Measurements from ENCODE around the gene CTDSPL2. TPM values are rescaled to one million over a fixed set of nuclear protein-coding genes. Genes with fewer than 3 reads are reported as not detected.

Gene CTDSPL2
- total RNA-seq, 3 donors from 2014 or later (not counting 1 experiment from before 2014, with no cell fraction given), result 89.5 to 108 (median 96.5) TPM

GRCh38 chr15:44490622-44491021, 63.2 kb downstream of the CTDSPL2 start:
- Mint-ChIP-seq H3K4me1 (peaks cover 6 to 13% of the 10 kb centered on the region in 2 donors), H3K4me3 (no peak overlapping the region), H3K36me3 (peaks cover 6% of the 10 kb centered on the region), H3K27me3 (ENCODE audit: low read depth in 2 of 2) (no peaks in the 10 kb centered on the region), H3K27ac (no peak overlapping the region), H3K9me3 (no peaks in the 10 kb centered on the region)
- TF ChIP-seq CTCF (IDR thresholded peaks at IDR 0.05), result no peak
- ATAC-seq (no peak), DNase-seq (no peak)
- Histone ChIP-seq H3K9me3 (ENCODE audit: control insufficient read depth, insufficient read depth, low read length) (no peaks in the 10 kb centered on the region), H3K4me3 (ENCODE audit: low read length) (no peak overlapping the region), H3K4me1 (ENCODE audit: control insufficient read depth, insufficient read depth, low read length) (no peaks in the 10 kb centered on the region), H3K36me3 (ENCODE audit: control insufficient read depth, insufficient read depth, low read length) (peaks cover 47% of the 10 kb centered on the region), H3K27ac (ENCODE audit: low read length) (no peak overlapping the region), H3K27me3 (ENCODE audit: control insufficient read depth, insufficient read depth, low read length) (no peaks in the 10 kb centered on the region)
- 100% methylated on average over 2 of the region's 3 CpGs for WGBS (ENCODE audit: insufficient coverage)
- intact Hi-C loops (cut with micrococcal nuclease), result no loop called here

GRCh38 chr15:44492040-44492439, 64.6 kb downstream of the CTDSPL2 start:
- H3K4me3 ChIP-seq (ENCODE audit: low read length), result no peak overlapping the region
- intact Hi-C loops (cut with micrococcal nuclease), result no loop called here
- no peak for TF ChIP-seq CTCF (IDR thresholded peaks at IDR 0.05)
- H3K9me3 Mint-ChIP-seq, result no peaks in the 10 kb centered on the region
- no peaks in the 10 kb centered on the region for H3K4me1 ChIP-seq (ENCODE audit: control insufficient read depth, insufficient read depth, low read length)
- H3K36me3 ChIP-seq (ENCODE audit: control insufficient read depth, insufficient read depth, low read length), result peaks cover 50% of the 10 kb centered on the region
- peaks cover 6 to 13% of the 10 kb centered on the region in 2 donors for H3K4me1 Mint-ChIP-seq
- DNase-seq (no peak), ATAC-seq (no peak)
- no peak overlapping the region for H3K27ac Mint-ChIP-seq
- no peaks in the 10 kb centered on the region for H3K27me3 ChIP-seq (ENCODE audit: control insufficient read depth, insufficient read depth, low read length)
- no peaks in the 10 kb centered on the region for H3K9me3 ChIP-seq (ENCODE audit: control insufficient read depth, insufficient read depth, low read length)
- H3K27me3 Mint-ChIP-seq (ENCODE audit: low read depth in 2 of 2), result no peaks in the 10 kb centered on the region
- no peak overlapping the region for H3K4me3 Mint-ChIP-seq
- H3K36me3 Mint-ChIP-seq, result peaks cover 6% of the 10 kb centered on the region
- no peak overlapping the region for H3K27ac ChIP-seq (ENCODE audit: low read length)
- over 99% methylated on average over 7 of the region's 7 CpGs for WGBS (ENCODE audit: insufficient coverage)

- Histone ChIP-seq H3K4me3 (ENCODE audit: low read length) (no peak overlapping the region), H3K4me1 (ENCODE audit: control insufficient read depth, insufficient read depth, low read length) (no peaks in the 10 kb centered on the region), H3K27ac (ENCODE audit: low read length) (no peak overlapping the region), H3K9me3 (ENCODE audit: control insufficient read depth, insufficient read depth, low read length) (no peaks in the 10 kb centered on the region), H3K27me3 (ENCODE audit: control insufficient read depth, insufficient read depth, low read length) (no peaks in the 10 kb centered on the region), H3K36me3 (ENCODE audit: control insufficient read depth, insufficient read depth, low read length) (peaks cover 47% of the 10 kb centered on the region)
- Mint-ChIP-seq H3K27me3 (ENCODE audit: low read depth in 2 of 2) (no peaks in the 10 kb centered on the region), H3K36me3 (peaks cover 6% of the 10 kb centered on the region), H3K27ac (peak overlapping the region in 1 of 2 donors; percentile 19), H3K9me3 (no peaks in the 10 kb centered on the region), H3K4me3 (no peak overlapping the region), H3K4me1 (peaks cover 0 to 13% of the 10 kb centered on the region in 2 donors)
- no peak for DNase-seq
- TF ChIP-seq CTCF (IDR thresholded peaks at IDR 0.05), result no peak
- no peak for ATAC-seq
- intact Hi-C loops (cut with micrococcal nuclease), result no loop called here
- WGBS (ENCODE audit: insufficient coverage), result 100% methylated on average over 1 of the region's 3 CpGs
Measured at GRCh38 chr15:44492672-44493071, 65.2 kb downstream of the CTDSPL2 start.

- no peak overlapping the region for H3K27ac ChIP-seq (ENCODE audit: low read length)
- H3K27ac Mint-ChIP-seq, result no peak overlapping the region
- WGBS (ENCODE audit: insufficient coverage), result 97% methylated on average over 6 of the region's 8 CpGs
Measured at GRCh38 chr15:44495562-44495961, 68.1 kb downstream of the CTDSPL2 start.

More at GRCh38 chr15:44495562-44495961, 68.1 kb downstream of the CTDSPL2 start:
- Histone ChIP-seq H3K4me3 (ENCODE audit: low read length) (no peak overlapping the region), H3K27me3 (ENCODE audit: control insufficient read depth, insufficient read depth, low read length) (no peaks in the 10 kb centered on the region), H3K4me1 (ENCODE audit: control insufficient read depth, insufficient read depth, low read length) (no peaks in the 10 kb centered on the region), H3K36me3 (ENCODE audit: control insufficient read depth, insufficient read depth, low read length) (peaks cover 45% of the 10 kb centered on the region), H3K9me3 (ENCODE audit: control insufficient read depth, insufficient read depth, low read length) (no peaks in the 10 kb centered on the region)
- no peak for DNase-seq
- no peak for ATAC-seq
- peaks cover 6% of the 10 kb centered on the region for H3K36me3 Mint-ChIP-seq
- intact Hi-C loops (cut with micrococcal nuclease), result no loop called here
- H3K27me3 Mint-ChIP-seq (ENCODE audit: low read depth in 2 of 2), result no peaks in the 10 kb centered on the region
- TF ChIP-seq CTCF (IDR thresholded peaks at IDR 0.05), result no peak
- H3K4me3 Mint-ChIP-seq, result no peak overlapping the region
- no peaks in the 10 kb centered on the region for H3K9me3 Mint-ChIP-seq
- H3K4me1 Mint-ChIP-seq, result peaks cover 0 to 6% of the 10 kb centered on the region in 2 donors

All from natural killer cell (primary cell).